Peyer's patch (tissue), 4 donors: ENCODE data around the gene TFPI.

Source experiments
- CTCF ChIP-seq, 6 experiments: fragments of 450-650 bp in 4 of 6; fragments of 200-600 bp in 2 of 6; sonication (generic) in 1 of 6; IDR thresholded peaks; one replicate each; pipeline ENCODE4 v1.5.1; 2017 to 2019; ENCODE audit warnings: antibody characterized with exemption in 6 of 6, mild to moderate bottlenecking in 3 of 6, moderate library complexity in 1 of 6
- POLR2A ChIP-seq, 2 donors: fragments of 450-650 bp; IDR thresholded peaks; one replicate each; pipeline ENCODE4 v1.5.1; 2017; ENCODE audit warnings: antibody characterized with exemption in 2 of 2, mild to moderate bottlenecking in 2 of 2, moderate library complexity in 2 of 2

- TF ChIP-seq CTCF (IDR thresholded peaks at IDR 0.05) (no peak), POLR2A (IDR thresholded peaks at IDR 0.05) (no peak)
These were observed 122.3 kb downstream of the TFPI start for GRCh38 chr2:187431911-187432310.
